GM21447 (cell line): ENCODE measurements around the gene MUC13.

Source experiments
- ATAC-seq: cut with Tn5 transposase; IDR thresholded peaks from one replicate; pipeline ENCODE4 v1.9.1; 2021; ENCODE audit not compliant: unreplicated experiment

Gene MUC13

GRCh38 chr3:124903896-124904834 is 30.4 kb downstream of the MUC13 start:
- no peak for ATAC-seq

- no peak for ATAC-seq
These were observed 37.6 kb downstream of the MUC13 start for GRCh38 chr3:124896824-124897526.

- no peak for ATAC-seq
These were observed 38.8 kb downstream of the MUC13 start for GRCh38 chr3:124895756-124896155.

GRCh38 chr3:124893526-124893925 is 41.0 kb downstream of the MUC13 start:
- ATAC-seq: no peak

DNA sequence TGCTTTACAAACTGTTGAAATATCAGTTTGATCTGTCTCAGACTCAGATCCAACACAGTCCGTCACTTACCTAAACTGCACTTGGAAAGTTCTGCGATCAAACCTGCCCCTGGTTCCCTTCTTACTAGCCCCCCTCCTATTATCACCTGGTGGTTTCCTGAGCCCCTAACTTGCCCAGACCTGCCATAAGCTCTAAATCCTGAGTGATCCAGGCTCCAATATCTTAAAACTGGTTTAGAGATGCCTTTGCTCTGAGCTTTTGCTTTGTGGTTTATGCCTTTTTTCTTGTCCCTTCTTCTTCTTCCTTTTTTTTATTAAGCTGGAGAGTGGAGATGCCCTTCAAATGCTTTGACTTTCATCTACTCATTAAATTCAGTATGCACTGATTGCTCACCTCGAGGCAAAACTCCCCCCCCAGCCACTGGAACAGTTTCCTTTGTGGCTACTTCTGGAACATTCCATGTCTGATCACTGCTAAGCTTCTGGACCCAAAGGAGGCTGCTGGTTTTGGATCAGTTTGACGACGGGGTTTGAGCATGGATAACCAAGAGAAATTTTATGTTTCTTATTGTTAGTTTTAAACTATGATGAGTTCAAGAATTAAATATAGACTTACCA is 43.9 kb downstream of the MUC13 start:
- no peak for ATAC-seq

DNA sequence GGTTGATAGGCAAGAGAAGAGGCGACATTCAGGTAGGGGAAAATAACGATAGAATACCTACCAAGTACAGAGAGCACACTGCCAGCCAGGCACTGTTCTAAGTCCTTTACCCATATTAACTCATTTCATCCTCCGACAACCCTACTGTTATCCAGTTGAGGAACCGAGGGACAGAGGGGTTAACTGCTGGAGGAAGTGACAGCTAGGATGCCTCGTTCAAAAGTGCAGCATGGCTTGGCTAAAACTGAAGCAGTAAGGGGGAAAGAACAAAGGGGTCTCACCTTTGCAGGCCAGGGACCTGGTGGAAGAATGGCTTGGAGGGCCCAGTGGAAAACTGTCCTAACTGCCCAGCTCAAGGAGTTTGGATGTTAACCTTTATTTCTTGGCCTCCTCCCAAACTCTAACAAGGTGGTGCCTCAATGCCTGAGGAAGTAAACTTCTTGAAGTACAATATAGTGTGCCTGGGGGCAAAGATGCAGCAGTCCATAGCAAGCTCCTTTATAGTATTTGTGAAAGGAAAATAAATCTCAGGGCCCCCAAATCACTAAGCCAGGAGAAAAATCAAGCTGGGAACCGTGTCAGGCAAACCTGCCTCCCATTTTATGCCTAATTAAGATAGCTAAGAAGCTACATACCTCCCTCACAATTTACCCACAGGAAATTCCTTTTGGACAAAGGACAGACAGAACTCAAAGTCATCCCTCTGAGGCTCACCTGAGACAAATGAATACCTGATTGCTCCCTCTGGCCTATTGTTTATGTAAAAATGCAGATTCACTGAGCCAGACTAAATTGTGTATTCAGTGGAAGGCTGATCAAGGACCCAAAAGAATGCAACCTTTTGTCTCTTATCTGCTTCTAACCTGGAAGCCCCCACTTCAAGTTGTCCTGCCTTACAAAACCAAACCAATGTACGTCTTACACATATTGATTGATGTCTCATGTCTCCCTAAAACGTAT is 45.8 kb downstream of the MUC13 start:
- no peak for ATAC-seq

GRCh38 chr3:124887932-124888298 is 46.6 kb downstream of the MUC13 start:
- no peak for ATAC-seq

DNA sequence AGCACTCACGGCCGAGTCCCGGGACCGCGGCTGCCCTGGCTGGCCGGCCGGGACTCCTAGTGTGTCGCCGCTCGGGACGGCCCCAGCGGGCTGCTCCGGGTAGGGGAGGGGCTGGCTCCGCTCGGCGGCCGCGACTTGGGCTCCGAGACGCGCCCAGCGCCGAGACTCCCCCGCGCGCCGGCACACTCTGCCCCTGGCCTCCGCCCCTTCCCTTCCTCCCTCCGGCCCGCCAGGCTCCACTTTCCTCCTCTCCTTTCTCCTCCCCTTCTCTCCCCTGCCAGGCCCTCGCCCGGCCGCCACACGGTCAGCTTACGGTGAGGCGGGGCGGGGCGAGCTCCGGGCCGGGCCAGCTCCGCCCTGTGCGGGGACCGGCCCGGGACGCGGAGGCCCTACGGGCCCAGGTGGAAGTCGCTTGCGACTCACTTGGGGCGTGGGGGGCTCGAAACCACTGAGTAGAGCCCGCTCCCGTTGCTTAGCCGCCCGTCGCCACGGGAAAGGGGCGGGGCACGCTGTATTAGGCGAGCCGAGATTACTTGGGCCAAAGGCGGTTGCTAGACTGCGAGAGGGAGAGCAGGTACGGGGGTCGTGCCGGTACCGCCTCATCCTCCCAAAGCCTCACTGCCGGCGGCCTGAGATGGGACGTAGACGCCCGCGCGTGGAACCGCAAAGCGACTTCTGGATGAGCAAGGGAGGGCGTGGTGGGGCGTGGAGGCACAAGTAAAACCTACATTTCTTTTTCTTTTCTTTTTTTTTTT is 47.2 kb downstream of the MUC13 start, which contains the start of gene ITGB5:
Gene ITGB5 (minus strand): TSS at position 189 of the 755 bp plus-strand sequence. CDS start 365 bp downstream, outside the sequence.
- peak; percentile 65 for ATAC-seq

- peak; percentile 44 for ATAC-seq
These were observed 48.1 kb downstream of the MUC13 start for GRCh38 chr3:124886168-124887056.

DNA sequence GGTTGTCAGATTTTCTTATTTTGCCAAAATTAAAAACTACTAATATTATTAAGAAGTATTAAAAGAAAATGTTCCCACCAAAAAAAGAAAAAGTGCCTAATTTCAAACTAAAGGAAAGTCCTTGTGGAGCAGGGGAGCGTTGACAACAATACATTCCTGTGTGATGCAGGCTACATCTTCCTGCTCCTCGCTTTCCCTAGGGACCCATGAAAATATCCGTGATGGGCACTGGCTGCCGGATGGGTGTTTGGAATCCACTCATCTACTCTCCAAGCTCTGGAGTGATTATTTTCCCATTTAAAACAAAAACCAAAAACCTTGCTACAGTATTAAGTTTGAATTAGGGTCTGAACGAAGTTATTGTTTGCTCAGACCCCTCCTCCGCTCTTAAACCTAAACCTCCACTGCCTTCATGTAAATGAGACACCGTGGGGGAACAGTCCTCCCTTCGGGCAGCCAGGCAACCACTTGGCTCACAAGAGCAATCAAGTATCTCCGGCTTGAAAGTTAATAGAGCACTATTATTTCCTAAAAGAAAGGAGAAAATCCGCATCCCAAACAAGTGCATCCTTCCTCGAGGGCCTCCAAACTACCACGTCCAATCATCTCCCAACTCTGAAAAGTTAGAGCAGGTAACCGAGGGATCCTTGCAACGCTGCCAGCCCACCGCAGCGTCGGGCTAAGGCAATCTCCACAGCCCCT is 48.9 kb downstream of the MUC13 start:
- no peak for ATAC-seq

- no peak for ATAC-seq
These were observed 50.0 kb downstream of the MUC13 start for GRCh38 chr3:124884474-124885101.

DNA sequence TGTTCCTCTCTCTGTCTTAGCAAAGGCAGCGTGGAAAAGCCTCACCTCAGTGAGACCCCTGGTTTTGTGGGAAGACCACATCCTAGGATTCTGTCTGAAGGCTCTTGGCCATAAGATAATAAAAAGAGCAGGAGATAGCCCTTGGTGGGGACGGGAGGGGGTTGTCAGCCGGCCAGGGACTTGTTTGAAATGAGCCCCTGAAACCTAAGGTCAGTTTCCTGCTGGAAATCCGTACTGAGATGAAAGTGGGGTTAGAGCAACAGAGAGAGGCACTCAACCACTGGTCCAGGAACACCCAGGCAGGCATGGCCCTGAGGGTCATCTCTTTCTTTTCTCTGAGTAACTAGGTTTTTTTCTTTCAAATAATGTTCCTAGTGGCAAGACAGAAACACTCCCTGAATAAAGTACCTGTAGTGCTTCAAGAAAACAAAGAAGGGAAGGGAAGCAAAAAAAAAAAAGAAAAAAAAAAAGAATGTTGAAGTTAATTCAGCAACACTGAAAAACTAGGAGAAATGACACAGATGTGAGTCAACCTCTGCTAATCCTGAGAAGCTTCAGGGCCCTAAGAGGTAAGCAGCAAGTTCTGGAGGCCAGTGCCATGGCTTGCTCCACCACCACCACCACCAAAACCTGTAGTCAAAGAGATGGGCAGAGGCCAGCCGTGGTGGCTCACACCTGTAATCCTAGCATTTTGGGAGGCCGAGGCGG is 50.6 kb downstream of the MUC13 start:
- ATAC-seq: no peak

GRCh38 chr3:124882816-124883747 is 51.5 kb downstream of the MUC13 start:
- no peak for ATAC-seq

- ATAC-seq: no peak
These were observed 52.4 kb downstream of the MUC13 start for GRCh38 chr3:124881976-124882697.

GRCh38 chr3:124879337-124879680 is 55.2 kb downstream of the MUC13 start:
- ATAC-seq: no peak
